Activated T-cell treated with anti-CD3 and anti-CD28 coated beads, Interleukin-2, amount 50 U/mL, for 48 hours (primary cell): Measurements from ENCODE around the gene ACSM2B.
"Not testable (repeated sequence)": the region's sequence is repeated elsewhere in the genome, so short reads cannot be mapped to it uniquely, and the experiment has no call there.

Source experiments
- DNase-seq, 2 experiments: peaks; one replicate each; pipeline ENCODE4 v3.0.0-alpha.2; 2020

The ACSM2B gene, protein sequence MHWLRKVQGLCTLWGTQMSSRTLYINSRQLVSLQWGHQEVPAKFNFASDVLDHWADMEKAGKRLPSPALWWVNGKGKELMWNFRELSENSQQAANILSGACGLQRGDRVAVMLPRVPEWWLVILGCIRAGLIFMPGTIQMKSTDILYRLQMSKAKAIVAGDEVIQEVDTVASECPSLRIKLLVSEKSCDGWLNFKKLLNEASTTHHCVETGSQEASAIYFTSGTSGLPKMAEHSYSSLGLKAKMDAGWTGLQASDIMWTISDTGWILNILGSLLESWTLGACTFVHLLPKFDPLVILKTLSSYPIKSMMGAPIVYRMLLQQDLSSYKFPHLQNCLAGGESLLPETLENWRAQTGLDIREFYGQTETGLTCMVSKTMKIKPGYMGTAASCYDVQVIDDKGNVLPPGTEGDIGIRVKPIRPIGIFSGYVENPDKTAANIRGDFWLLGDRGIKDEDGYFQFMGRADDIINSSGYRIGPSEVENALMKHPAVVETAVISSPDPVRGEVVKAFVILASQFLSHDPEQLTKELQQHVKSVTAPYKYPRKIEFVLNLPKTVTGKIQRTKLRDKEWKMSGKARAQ

DNA sequence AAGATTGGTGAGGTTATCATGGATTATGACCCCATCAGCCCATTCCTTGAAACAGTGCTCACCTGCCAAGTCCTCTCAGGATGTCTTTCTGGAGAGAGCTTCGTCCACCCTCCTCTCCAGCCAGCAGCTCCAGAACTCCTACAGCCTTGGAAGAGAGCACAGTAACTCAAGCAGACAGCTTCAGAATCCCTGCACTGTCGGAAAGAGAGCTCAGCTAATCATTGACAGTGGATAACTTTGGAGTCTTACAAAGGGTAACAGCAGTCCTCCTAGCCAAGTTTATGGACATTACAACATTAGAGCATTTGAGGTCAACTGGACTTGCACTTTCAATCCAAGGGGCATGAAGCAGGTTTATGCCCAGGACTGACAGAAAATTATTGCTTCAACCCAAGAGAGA, at the start of gene ACSM2B:
TSS of gene ACSM2B (minus strand) at position 223 of the 400 bp plus-strand sequence. CDS start 11,522 bp downstream, outside the sequence.
- DNase-seq: not testable (repeated sequence)

DNA sequence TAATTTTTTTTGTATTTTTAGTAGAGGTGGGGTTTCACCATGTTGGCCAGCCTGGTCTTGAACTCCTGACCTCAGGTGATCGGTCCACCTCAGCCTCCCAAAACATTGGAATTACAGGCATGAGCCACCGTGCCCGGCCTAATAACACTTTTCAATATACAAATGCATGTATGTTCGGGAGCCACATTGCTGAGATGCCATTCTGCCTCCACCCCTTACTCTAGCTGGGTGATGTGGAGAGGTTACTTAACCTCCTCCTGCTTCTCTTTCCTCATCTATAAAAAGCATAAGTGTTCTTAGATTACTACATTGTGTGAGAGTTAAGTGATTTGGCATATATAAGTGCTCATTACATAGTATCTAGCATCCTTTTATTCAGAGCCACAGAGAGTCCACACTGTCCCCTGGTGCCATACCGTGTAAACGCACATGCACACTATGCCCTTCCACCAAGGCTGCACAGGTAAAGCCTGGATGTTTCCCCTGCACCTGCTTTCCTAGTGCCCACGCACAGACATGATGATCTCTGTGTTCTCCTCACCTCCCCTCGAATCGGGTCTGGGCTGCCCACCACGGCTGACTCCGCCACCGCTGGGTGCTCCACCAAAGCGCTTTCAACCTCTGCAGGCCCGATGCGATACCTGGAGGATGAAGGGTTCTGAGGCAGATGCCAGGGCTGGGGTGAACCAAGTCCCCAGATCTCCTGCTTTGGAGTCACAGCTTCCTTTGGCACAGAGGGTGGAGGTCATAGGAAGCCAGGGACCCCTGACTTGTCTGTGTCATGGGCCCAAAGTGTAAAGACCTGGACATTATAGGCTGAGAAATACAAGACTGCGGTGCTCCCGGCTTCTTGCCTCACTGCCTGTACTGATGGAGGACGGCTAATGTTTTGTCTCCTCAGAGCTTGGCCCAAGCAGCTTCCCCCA, 49.0 kb upstream of the ACSM2B start:
- no peak for DNase-seq

DNA sequence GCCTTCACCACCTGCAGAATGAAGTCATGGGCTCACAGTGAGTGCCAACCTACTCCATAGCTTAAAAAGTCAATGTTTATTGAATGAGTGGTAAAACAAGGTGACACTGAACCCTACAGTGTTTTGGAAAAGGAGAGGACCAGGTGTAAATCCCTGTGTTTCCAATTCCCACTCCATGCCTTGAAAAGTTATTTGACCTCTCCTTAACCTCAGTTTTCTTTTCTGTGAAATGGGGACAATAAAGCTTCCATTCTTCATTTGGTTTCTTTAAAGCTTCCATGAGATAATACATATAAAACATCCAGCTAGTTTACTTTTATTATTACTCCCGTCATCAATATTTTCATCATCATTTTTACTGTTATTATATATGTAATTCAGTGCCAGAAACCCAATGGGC, 48.0 kb upstream of the ACSM2B start:
- no peak for DNase-seq

DNA sequence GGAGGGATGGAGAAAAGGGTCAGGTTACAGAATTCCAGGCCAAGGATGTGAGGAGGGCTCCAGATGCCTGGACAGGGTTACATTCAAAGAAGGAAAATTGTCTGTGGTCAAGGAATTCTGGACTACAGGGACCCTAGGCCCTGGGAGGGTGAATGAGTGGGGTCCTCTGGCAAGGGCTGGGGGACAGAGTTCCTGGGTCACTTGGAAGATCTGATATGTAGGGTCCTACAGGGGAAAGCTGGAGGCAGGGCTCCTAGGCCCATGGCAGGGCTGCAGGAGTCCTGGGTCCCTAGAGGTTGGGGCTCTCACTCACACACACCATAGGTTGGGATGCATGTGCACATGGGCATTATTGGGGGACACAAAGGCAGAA, 46.3 kb upstream of the ACSM2B start:
- DNase-seq: no peak

DNA sequence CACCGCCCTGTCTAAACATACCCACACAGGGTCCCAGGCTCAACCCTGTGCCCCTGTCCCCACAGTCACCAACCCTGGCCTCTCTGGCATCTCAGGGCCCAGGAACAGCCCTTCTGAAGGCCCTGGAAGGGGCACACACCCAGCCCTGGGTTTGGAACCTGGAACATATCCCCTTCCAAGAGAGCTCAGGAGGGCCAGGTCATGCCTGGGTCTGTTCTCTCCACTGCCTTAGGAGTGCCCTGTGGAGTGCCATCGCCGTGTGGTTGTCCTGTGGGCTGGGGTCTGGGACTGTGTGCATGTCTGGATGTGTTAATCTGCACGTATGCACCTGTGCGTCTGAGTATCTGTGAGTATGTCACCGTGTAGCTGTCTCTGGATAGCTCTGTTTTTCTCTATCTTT, 45.2 kb upstream of the ACSM2B start:
- DNase-seq: no peak

DNA sequence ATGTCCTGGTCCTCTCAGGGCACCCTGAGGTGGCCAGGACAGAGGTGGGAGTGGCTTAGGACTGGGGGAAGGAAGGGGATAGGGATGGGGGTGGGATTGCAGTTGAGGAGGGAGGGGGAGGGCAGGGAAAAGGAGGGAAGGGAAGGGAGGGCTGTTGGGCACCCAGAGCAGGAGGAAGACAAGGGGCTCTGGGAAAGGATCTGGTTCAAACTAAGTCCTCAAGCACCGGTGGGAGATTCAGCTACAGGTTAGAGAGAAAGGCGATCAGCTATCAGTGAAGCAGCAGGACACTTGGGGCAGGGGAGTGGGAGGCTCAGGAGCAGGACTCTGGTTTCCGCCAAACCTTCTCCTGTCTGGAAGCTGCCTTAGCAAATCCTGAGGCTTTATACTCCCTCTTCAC, 44.6 kb upstream of the ACSM2B start:
- DNase-seq: no peak

DNA sequence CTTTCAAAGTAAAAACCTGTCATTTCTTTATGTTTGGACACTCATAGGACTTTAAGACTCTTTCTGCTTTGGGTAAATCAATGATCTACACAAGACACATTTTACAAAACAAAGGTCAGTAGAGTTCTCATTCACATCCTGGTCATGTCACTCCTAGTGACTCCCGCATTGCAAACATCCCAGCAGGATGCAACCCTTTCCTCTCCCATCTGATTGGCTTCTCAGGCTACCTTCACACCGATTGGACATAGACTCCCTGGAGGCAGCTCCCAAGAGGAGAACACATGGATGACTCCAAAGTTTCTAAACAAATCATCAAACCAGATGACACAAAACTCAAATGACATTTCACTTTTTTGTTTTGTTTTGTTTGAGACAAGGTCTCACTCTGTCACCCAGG, 43.8 kb upstream of the ACSM2B start:
- DNase-seq: no peak

DNA sequence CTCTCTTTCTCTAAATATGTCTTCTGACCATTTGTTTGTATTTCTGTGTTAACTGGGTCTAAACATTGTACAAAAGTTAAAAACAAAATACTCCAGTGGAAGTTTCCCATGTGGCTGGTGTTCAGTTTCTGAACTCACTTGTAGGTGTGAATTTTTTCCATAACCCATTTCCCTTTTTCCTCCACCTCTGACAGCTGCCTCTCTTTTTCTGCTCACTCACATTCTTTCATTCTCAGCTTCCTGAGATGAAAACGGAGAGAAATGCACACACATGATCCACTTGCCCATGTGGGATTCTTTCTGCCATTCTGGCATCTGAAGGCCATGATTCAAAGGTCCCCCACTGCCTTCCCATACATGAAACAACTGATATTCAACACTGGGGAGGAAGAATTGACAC, 41.1 kb upstream of the ACSM2B start:
- no peak for DNase-seq

DNA sequence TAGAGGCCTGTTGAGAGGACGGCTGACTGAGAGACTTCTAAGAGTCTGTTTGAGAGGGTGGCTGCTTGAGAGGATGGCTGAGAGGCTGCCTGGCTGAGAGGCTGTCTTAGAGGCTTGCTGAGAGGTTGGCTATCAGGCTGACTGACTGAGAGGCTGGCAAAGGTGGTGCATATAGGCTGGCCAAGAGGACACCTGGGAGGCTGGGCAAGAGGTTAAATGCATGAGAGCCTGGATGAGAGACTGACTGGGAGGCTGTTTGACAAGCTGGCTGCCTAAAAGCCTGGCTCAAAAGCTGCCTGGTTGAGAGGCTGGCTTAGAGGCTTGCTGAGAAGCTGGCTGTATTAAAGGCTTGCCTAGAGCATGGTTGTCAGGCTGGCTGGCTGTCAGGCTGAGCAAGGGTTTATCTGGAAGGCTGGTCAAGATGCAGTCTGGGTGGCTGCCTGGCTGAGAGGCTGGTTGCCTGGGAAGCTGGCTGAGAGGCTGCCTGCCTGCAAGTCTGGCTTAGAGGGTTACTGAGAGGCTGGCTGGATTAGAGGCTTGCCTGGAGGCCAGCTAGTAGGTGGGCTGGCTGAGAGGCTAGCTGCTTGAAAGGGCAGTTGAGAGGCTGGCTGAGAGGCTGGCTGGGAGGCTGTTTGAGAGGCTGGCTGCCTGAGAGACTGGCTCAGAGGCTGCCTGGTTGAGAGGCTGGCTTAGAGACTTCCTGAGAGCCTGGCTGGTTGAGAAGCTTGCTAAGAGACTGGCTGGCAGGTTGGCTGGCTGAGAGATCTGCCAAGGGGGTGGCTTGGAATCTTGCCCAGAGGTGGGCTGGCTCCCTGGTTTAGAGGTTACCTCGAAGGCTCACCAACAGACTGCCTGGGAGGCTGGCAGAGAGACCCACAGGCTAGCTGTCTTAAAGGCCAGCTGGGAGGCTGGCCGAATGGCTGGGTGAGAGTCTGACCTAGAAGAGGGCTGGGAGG, 38.3 kb upstream of the ACSM2B start:
- DNase-seq: no peak

DNA sequence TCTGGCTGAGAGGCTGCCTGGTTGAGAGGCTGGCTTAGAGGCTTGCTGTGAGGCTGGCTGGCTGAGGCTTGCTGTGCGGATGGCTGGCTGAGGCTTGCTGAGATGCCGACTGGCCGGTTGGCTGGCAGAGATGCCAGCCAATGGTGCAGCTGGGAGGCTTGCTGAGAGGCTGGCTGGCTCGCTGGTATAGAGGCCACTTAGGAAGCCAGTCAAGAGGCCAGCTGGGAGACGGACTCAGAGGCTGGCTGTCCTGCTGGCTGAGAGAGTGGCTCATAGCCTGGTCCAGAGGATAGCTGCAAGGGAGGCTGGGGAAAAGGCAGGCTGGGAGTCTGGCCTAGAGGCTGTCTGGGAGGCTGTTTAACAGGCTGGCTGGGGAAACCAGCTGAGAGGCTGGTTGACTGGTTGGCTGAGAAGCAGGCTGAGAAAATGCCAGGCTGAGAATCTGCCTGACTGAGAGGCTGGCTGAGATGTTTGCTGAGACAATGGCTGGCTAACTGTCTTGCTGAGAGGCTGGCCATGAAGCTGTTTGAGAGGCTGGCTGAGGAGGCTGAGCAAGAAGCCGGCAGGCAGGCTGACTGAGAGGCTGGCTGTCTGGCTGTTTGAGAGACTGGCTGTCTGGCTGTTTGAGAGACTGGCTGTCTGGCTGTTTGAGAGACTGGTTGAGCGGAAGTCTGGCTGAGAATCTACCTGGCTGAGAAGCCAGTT, 37.5 kb upstream of the ACSM2B start:
- DNase-seq: no peak

DNA sequence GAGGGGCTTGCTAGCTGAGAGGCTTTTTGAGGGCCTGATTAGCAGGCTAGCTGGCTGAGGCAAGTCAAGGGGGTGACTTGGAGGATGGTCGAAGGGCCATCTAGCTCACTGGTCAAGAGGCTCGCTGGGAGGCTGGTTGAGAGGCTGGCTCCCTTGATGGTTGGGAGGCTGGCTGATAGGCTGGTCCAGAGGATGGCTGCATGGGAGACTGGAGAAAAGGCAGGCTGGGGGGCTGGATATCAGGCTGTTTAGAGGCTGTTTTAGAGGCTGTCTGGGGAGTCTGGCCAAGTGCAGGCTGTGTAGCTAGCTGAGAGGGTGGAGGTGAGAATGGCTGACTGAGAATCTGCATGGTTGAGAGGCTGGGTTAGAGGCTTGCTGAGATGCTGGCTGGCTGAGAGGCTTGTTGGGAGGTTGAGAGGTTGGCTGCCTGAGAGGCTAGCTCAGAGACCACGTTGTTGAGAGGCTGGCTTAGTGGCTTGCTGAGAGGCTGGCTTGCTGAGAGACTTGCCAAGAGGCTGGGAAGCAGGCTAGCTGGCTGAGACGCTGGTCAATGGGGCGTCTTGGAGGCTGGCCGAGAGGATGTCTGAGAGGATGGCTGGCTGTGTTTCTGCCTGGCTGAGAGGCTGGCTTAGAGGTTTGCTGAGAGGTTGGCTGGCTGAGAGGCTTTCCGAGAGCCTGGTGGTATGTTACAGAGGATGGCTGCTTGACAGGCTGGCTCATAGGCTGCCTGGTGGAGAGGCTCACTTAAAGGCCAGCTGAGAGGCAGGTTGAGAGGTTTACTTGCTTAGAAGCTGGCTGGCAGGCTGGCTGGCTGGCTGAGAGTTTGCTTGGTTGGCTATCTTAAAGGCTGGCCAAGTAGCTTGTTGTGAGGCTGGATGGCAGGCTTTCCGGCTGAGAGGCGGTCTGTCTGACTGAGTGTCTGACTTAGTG, 36.6 kb upstream of the ACSM2B start:
- no peak for DNase-seq

DNA sequence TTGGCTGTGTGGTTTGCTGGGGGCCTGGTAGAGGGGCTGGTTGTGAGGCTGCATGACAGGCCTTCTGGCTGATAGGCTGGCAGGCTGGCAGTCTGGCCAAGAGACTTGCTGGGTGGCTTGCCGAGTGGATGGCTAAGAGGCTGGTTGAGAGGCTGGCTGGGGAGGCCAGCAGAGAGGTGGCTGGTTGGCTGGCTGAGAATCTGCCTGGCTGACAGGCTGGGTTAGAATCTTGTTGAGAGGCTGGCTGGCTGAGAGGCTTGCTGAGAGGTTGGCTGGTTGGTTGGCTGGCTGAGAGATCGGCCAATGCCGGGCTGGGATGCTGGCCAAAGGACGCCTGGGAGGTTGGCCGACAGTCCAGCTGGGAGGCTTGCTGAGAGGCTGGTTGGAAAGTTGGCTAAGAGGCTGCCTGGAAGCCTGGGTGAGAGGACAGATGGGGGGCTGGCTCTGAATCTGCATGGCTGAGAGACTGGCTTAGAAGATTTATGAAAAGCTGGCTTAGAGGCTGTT, 35.9 kb upstream of the ACSM2B start:
- DNase-seq: no peak

DNA sequence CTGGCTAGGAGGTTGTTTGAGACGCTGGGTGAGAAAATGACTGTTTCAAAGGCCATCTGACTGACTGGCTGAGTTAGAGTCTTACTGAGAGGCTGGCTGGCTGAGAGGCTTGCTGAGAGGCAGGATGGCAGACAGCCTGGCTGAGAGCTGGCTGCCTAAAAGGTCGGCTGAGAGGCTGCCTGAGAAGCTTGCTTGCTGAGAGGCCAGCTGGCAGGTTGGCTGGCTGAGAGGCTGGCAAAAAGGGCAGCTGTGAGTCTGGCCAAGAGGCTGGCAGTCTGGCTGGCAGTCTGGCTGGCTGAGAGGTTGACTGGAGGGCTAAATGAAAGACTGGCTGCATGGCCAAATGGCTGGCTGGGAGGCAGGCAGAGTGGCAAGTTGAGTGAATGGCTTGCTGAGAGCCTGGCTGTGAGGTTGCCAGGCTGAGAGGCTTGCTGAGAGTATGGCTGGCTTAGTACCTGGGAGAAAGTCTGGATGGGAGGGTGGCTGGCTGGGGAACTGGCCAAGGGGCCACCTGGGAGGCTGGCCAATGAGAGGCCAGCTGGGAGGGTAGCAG, 35.3 kb upstream of the ACSM2B start:
- DNase-seq: no peak

DNA sequence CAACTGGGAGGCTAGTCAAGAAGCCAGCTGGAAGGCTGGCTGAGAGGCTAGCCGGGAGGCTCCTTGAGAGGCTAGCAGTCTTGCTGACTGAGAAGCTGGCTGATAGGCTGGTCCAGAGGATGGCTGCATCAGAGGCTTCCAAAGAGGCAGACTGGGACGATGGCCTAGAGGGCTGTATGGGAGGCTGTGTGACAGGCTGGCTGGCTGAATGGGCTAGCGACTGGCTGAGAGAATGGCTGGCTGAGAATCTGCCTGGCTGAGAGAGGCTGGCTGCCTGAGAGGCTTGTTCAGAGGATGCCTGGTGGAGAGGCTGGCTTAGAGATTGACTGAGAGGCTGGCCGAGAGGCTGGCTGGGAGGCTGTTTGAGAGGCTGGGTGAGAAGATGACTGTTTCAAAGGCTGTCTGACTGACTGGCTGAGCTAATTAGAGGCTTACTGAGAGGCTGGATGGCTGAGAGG, 34.8 kb upstream of the ACSM2B start:
- no peak for DNase-seq

DNA sequence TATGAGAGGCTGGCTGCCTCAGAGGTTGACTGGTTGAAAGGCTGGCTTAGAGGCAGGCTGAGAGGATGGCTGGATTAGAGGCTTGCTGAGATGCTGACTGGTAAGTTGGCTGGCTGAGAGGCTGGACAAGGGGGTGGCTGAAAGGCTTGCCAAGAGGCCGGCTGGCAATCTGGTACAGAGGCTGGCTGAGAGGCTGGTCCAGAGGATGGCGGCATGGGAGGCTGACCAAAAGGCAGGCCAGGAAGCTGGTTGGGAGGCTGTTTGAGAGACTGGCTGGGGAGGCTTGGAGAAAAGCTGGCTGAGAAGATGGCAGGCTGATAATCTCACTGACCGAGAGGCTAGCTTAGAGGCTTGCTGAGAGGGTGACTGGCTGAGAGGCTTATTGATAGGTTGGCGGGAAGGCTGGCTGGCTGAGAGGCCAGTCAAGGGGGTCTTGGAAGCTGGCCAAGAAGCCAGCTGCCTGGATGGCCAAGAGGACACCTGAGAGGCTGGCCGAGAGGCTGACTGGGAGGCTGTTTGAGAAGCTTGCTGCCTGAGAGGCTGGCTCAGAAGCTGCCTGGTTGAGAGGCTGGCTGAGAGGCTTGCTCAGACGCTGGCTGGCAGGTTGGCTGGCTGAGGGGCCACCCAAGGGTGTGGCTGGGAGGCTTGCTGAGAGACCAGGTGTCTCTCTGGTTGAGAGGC, 34.2 kb upstream of the ACSM2B start:
- no peak for DNase-seq

DNA sequence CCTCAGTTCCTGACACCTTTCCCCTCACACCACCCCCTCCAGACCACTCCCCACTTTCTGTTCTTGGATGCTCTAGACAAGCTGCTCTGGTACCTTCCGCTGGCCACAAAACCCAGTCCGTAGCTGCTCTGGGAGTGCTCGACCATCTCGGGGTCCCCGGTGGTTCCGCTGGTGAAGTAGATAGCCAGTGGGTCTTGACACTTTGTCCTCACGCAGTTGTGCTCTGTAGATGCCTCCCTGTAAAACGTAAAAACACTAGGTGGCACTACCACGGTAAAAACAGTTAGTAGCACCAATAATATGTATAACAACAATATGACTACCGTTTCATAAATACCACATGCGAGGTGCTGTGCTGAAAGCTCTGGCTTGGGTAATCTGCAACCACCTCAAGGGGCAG, 26.0 kb upstream of the ACSM2B start:
- DNase-seq: not testable (repeated sequence)

DNA sequence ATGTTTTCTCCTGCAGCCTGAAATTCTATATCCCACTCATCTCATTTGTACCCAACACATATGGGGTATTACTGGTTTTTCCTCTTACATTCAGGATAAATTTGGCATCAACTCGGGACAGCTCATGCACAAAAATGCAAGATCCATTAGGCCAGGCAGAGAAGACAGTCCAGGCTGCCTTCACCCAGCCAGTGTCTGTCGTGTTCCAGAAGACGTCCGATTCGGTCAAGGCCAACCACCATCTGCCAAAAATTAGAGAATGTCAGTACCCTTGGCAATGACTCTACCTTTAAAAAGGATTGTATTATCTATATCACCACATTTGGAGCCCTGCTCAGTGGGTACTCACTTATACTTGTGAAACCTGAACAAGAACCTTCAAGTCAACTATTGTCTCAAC, 23.3 kb upstream of the ACSM2B start:
- DNase-seq: not testable (repeated sequence)

DNA sequence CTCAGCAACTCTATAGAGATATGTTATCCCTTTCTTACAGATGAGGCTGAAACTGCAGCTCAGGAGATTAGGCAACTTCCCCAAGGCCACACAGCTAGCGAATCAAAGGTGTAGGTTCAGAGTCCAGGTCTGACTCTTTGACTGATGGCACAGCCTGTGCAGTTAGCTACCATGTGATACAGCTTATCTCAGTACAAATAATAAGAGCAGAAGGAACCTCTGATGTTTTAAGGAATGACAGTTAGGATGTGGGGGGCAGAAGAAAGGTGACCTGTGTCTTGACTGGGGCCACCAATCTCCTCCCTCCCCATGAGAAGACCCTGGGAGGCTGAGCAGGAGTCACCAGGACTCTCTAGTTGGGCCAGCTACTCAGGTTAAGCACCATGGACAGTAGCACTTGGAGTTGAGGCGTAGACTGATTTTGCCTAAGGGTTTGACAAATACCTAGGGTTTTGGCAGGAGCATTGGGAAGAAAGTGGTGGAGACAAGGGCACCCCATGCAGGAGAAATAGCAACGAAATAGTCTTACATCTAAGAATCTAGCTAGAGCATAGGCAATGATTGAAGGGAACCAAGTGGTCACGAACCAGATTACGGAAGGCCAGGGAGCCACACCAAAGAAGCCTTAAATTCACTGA, 22.8 kb upstream of the ACSM2B start:
- DNase-seq: no peak

DNA sequence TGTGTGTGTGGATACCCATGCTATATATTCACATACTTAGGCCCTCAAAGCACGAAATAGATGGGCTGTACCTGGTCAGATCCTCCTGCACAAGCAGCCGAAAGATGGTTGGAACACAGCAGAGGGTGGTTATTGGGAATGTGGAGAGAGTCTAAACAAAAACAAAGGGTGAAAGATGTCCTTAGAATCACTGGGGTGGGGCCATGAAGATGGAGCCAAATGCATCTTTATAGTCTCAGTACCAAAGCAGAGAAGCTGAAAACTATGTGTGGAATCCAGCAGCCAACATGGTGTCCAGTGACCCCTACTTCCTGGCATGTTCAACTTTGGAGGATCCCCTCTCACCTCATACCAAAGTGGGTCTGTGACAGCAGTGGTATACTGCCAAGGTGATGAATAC, 19.5 kb upstream of the ACSM2B start:
- DNase-seq: not testable (repeated sequence)
